ENCODE results near the gene VEPH1.

VEPH1 gene

DNA sequence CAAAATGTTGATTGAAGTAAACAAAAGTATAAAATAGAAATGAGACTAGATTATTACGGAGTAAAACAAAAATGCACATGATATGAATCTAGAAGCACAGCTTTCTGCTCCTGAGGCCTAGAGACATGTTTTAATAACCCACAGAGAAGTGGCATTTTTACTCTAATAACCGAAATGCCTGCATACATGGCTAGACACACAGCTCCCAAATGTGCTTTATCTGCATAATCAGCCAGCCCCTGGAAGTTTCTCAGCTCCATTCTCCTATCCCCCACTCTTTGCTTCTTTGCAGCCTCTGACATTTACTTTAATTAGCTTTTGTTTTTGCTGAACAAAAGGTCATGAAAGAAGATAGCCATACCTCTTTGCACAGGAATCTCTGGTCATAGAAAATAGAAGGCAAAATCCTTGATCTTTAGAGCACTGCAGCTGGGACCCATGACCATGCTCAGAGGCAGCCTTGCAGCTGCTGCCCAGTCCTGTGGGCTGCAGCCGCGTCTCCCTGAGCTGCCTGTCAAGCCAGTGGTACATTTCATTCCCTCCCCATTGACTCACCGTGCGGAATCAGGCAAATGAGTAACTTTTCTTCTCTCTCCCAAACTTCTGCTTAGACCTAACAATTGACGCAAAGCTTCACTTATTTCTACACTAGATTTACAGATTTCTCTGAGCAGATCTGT lies at the start of gene VEPH1:
TSS of gene VEPH1 (minus strand) at position 501 of the 680 bp plus-strand sequence. CDS start 8,067 bp downstream, outside the sequence.
- DNase-seq: no peak

DNA sequence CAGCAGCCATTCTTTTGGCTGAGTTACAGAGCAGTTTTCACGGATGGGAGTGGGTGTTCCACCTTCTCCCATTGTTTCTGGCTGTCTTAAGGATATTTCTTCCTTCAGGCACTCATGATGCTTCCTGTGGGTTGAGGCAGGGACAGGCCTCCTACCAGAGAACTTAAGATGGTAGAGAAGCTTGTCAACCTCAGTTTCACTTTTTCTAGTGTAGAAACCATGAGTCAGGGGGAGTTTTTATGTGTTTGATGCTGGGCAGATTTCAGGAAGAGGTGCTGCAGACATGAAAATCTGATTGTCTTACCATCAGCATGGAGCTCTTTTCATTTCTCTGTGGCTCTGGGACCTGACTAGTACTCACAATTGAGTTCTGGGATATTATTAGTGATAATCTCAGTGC lies 48.7 kb upstream of the VEPH1 start:
- no peak for DNase-seq

DNA sequence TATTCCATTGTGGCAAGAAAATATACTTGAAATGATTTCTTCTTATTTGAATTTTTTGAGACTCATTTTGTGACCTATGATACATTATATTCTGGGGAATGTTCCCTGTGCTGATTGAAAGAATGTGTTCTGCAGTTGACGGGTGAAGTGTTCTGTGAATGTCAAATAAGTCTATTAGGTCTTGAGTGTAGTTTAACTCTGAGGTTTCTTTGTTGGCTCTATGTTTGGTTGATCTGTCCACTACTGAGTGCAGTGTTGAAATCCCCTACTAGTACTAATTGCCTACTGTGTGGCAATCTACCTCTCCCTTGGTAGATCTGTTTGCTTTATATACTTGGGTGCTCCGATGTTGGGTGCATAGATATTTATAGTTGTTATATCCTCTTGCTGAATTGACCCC lies 46.3 kb upstream of the VEPH1 start:
- DNase-seq: no peak

DNA sequence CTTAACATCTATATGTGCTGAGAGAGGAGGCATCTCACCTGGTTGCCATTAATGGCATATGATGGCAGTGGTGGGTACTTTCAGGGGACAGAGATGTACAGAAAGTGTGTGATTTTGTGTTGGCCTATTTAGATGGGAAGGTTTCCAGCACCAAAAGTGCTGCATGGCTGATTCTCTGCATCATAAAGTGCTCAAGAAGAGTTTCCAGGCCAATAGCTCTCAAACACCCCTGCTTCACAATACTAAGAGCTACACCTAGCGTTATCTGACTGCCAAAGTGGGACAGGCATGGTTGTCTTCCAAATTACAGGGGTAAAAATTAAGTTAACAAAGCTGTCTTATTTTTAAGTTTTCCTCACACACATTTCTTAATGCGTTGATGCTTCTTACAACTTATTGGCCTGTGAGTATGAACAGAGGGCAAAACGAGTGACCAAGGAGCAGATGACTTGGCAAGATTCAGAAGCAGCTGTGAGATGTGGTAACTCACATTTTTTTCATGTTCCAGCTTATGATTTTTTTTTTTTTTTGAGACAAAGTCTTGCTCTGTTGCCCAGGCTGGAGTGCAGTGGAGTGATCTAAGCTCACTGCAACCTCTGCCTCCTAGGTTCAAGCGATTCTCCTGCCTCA lies 41.4 kb upstream of the VEPH1 start:
- DNase-seq: no peak

DNA sequence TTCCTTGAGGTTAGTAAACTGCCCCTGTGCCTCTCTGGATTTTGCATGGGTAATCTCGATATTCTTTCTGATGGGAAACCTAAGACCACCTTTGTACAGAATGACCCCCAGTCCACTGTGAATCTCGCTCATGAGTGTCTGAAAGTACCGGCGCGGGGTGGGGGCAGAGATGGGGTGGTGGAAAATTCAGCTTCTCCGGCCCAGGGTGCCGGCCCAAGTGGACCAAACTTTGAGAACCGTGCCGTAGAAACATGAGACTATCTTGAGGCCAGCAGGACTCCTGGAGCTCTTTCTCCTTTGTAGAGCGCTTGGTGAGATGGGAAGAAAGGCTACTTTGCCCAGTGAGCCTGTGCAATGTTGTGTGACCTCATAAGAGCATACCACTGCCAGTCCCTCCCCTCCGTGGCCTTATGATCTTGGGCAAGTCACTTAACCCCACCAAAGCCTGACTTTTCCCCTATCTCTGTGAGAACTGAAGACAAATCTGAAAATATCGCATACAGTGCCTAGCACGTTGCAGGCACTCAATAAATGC lies 40.4 kb upstream of the VEPH1 start:
- DNase-seq: no peak

DNA sequence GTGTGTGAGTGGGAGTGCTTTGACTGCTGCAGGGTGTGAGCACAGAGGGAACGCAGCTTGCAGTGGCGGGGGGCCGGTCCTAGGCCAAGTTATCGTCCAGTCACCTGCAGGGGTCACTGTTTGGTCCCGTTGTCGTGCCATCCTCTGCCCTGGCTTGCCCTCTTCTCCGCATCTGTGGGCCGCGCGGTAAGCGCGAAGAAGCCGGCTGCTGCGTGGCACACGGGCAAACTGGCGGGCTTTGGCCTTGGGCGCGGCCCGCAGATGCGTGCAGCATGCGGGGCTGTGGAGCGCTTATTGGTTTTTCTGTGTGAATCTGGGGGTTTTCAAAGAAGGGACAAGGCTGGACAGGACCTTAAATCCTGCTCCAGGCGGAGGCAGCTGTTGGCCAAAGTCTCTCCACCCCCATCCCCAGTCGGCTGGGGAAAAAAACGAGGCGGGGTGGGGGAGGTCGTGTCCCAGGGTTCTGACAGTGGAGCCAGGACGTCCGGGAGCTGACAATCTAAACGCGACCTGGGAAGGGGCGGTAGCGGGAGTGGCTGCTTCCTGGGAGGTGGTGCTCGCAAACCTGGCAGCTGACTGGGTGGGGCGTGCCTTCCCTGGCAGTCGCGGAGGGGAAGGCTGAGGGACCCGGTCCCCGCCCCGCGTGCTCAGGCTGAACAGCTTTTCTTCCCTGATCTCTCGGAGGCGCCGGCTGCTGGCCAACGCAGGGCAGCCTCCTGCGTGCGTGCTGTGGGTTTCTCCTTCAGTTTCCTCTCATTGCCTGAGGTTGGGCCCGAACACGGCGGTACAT lies 39.7 kb upstream of the VEPH1 start:
- DNase-seq: no peak

DNA sequence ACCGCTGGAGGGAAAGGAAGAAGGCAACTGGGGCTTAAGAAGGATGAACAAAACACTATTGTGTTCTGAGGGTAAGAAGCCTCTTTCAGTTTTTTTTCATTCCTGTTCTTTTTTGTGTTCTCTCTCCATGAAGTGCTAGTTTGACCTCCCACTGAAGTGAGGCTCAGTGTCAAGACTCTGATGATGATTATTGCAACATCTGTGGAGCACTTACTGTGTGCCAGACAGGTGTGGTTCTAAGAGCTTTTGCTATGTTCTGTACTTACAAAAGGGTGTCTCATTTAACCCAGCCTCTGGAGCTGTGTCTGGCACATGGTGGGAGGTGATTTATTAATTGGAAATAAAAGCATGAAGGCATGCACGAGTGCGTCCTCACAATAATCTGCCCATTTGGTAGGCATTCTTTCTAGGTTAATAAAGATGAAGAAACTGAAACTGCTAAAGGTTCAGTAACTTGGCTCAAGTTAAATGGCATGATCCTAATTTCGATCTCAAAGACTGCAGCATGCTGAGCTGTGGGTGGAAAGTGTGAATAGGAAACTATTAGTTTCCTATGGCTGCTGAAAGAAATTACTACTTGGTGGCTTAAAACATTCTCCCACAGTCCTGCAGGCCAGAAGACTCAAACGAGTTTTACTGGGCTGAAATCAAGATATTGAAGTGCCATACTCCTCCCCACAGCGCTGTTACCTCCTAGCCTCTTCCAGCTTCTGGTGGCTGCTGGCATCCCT lies 38.5 kb upstream of the VEPH1 start:
- DNase-seq: no peak

DNA sequence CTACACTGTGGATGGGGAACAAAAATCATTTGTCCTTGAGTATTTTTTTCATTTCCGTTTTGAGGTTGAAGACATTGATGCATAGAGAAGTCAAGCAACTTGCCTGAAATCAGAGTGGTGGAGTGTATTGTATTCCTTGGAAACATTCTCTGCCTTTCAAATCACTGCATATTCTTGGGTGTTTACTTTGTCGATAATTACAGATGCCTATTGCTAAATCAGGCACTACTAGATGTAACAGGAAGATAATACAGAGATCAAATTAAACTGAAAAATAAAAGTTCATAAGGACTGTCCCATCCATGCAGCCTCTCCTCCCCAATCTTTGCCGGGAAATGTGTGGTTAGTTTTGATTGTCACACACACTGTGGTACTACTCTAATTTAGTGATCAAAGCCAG lies 37.4 kb upstream of the VEPH1 start:
- no peak for DNase-seq

DNA sequence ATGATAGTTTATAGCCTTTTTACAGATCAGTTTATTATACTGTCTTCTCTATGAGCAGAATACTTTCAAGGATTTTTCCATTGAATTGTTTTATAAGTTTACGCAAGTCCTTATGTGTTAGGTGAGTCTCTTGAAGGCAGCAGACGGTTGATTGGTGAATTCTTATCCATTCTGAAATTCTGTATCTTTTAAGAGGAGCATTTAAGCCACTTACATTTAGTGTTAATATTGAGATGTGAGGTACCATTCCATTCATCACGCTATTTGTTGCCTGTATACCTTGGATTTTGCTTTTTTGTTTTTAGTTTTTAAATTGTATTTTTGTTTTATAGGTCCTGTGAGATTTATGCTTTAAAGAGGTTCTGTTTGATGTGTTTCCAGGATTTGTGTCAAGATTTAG lies 32.5 kb upstream of the VEPH1 start:
- DNase-seq: no peak

DNA sequence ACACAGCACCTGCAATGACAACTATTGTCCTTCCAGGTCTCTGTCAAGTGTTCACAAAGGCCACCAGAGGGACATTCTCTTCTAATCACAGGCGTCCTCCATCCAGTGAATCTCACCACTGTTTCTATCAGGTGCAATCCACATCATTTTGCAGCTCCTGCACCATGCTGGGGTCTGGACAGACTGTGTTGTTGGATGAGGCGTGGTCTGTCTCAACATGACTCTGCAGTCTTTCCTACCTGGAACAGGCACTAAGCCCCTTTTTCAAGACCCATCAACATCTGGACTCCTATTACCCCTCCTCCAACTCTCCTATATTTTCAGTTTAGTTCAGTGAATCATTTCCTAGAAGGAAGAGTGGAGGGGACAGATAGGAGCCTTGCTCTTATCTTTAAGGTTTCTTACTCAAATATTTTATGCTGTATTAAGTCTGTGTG lies 31.5 kb upstream of the VEPH1 start:
- no peak for DNase-seq

DNA sequence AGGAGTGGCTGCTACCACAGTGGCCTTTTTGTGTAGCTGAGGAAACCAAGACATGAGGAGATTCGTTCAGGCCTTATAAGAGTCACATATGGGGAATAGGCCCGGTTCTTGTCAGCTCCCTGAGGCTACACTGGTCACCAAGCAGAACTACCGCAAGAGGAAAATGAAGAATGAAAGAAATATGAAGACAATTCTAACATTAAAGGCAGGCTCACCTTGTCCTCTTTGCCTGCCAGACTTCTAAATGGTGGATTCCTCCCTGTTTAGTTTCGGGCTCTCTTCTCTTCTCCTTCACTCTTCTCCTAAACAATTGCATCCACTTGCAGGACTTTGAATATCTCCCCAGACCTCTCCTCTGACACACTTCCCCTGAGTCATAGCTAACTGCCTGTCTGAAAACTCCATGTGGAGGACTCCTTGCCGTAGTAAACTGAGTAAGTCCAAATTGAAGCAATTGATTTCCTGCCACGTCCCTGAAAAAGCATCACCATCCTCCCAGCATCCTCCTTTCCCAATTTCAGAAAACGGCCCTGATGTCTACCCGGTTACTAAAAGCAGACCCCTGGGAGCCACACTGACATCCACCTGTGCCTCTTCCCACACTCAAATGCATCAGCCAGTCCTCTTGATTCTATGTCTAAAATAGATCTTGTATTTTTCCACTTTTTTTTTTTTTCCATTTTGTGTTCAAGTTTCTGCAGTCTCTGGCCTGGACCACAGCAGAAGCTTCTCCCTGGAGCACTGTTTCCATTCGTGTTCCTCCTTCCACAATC lies 30.3 kb upstream of the VEPH1 start:
- DNase-seq: no peak

DNA sequence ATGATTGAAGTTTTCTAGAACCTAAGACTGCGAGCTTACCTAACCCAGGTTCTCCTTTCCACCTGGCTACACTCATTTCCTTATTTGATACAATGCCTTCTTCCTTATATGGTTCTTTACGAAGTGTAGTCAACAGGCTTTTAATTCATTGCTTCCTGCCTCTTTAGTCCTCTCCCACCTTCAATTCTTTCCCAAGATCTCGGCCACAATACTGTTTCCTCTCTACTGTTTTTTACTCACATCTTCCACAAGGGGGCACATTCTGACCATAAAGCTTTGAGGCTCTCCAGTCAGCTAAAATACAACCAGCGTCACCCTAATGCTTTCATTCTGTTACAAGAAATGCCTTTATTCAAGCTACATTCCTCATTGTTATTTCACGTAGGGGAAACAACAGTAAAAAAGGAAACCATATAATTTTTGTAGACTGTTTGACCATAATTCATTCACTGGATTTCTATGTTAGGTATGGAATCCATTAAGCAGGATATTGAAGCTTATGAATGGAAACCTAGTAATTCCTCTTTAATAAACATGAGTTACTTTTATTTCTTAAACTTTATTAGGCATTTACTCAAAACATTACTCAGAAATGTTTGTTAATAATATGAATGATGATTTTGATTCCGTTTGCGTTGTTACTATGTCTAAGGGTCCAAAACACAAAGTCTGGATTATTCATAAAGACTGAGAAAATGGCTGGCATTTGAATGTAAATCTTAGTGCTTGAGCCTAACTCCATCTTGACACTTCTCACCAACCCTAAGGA lies 29.5 kb upstream of the VEPH1 start:
- DNase-seq: peak in 1 of 2 donors; percentile 36

DNA sequence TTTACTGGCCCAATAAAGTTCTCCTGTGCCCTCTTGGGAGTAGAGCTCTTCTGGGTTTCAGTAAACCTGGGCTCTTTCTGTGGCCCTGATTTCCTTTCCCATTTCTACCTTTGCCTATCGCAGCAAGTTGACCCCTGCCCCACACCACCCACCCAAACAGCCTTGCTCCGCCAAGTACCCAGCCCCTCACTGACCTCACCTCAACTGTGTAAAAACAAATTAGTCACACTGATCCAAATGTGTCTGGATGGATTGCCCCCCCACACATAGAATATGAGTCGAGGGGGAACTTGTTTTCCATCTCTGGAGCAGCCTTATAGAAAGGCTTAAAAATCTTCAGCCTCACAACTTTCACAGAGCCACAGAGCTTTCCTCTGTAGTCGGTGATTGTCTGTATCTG lies 28.6 kb upstream of the VEPH1 start:
- DNase-seq: no peak

DNA sequence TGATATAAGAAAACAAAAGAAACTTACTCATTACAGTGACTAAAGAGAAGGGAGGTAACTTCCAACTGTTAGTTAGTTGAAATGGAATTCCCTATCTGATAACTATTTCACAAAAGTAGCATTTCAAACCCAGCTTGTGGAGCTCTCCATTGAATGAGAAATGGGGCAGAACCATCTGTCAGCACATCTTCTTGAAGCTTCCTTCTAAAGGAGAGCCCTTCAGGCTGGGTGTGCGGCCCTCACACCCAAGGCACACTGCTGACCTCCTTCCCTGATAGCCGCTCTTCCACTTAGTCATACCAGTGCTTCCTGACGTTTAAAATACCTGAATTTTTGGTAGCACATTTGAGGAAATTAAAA lies 28.1 kb upstream of the VEPH1 start:
- no peak for DNase-seq

DNA sequence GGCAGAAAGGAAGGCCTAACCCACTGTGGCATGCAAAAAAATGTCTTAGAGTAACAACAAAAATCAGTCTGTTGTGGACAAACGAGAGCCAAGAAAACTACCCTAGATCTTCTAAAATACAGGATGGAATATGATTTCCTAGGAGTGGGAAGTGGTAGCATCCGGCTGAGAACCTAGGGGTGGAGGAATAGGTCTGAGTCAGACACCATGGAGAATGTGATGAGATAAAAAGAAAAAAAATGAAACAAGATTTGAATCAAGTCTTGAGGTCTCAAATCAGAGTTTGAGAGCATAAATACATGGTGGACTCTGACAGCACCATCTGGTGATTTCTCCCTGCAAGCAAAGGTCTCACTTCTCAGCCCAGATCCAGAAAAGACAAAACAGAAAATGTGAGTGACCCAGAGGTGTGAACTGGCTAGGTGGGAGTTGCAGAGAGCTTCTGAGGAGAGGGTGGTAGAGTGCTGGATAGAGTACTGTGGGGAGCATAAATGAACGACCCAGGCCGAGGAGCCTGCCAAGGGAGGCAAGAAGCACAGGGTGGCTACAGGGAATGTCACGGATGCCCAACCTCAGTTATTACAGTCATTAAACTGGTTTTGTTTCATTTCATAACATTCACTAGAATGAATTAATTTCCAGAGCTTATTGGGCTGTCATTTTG lies 27.6 kb upstream of the VEPH1 start:
- DNase-seq: no peak

DNA sequence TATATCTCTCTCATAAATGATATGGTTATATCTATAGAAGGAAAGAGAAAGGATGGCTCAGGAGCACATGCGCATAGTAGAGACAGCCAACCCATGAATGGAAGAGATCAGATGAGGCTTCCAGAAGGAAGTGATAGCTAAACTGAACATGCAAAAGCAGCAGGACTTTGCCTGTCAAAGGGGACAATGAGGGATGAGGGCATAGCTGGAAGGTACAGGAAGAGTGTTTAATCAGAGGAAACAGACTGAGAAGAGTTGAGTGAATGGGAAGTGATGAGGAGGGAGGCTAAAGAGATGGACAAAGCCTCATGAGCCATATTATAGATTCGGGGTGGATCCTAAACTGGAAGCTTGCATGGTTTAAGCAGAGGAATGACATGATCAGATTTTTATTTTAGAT lies 26.5 kb upstream of the VEPH1 start:
- no peak for DNase-seq

DNA sequence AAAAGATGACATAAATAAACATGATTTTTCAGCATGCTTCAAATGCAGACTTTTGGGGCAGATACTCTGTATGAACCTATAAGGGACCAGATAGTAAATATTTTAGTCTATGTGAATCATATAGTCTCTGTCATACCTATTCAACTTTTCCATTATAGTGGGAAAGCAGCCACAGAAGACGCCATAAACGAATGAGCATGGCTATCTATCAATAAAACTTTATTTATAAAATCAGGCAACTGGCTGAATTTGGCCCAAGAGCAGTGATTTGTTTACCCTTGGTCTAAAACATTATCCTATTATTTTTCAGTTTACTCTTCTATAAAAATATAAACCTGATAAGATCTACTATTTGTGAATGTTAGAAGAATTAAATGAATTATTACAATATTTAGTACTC lies 25.9 kb upstream of the VEPH1 start:
- DNase-seq: no peak

DNA sequence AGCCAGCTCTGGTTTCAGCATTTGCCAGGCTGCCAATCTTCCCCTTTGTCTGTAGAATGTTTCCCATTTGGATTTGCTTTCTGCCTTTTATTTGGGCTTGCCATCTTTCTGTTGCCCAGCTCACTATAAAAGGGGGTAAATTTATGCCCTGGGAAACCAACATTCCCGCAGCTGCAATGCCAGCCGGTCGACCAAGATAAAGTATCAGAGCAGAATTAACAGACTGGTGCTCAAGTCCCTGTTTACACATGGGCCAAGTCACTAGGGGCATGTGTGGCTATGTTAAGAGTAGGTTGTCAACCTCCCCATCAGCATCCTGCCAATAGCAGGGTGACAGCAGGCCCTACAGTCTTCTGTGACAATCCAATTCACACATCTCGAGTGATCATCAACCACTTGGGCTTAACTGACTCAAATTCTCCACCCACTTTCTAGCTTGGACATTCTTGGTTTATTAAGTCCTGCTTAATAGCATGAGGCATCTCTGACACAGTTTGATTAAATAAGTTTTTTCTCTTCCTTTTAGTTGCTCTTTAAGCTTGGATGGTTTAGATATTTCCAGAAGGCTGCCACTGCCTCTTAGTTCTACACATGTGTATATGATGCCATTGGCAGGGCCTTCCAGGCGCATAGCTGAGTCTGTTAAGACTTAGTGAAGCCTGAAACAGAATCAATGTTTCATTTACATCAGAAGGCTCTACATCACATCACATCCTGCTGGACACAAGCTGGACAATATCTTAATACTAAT lies 24.1 kb upstream of the VEPH1 start:
- DNase-seq: no peak

DNA sequence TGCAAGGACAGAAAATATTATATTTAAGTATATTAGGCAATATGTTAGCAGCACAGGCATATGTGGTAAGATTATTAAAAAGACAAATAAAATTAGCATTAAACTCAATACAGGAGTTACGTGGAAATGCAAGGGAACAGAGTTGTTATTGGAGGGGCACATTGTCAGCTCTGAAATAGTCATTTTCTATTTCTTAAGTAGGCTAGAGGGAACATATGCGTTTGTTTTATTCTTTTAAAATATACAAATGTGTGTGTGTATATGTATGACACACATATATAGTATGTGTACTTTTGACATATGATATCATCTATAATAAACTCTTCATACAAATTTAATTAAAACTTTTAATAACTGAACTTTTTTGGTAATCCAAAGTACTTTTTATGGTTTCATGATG lies 22.8 kb upstream of the VEPH1 start:
- DNase-seq: no peak

DNA sequence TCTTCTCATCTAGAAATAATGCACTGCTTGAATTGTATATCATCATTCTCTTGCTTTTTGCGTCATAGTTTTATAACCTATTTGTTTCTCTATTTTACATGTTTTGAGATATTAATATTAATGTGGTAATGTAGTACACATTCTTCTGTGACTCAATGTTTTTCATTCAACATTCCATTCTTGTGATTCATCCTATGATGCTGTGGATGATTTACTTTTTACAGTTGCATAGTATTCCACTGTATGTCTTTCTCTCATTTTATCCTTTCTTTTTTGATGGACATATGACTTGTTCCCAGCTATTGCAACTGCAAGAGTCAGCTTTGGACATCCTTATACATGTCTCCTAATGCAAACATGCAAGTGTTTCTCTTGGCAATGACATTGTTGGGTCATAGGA lies 20.6 kb upstream of the VEPH1 start:
- DNase-seq: no peak

All from bone marrow (tissue), 2 donors.